ENCODE results near the gene KIF5A. TPM values are rescaled to one million over a fixed set of nuclear protein-coding genes. Genes with fewer than 3 reads are reported as not detected.
A peak's percentile ranks its signal among the peaks of the same experiment; 100 is the strongest.

KIF5A gene
- total and polyA plus RNA-seq, 2 experiments from 2014 or later = 0.11 to 0.36 TPM

DNA sequence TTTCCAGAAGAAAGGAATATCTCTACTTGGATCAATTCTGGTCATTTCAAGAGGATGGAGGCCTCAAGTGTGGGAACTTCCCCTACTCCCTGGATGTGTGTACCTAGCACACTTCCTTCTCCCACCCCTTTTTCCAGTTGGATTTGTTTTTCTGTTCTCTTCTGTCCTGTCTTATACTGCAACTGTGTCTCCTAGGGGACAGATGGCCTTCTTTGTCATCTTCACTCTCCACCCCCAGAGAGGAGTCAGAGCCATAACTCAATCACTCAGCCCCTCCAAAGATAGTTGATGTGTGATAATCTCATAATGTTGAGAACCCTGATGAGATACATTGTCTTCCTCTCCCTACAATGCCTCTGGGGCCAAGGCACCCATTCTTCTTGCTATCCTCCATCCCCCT lies 52.7 kb downstream of the KIF5A start:
- H3K36me3 ChIP-seq = no peaks in the 10 kb centered on the region

DNA sequence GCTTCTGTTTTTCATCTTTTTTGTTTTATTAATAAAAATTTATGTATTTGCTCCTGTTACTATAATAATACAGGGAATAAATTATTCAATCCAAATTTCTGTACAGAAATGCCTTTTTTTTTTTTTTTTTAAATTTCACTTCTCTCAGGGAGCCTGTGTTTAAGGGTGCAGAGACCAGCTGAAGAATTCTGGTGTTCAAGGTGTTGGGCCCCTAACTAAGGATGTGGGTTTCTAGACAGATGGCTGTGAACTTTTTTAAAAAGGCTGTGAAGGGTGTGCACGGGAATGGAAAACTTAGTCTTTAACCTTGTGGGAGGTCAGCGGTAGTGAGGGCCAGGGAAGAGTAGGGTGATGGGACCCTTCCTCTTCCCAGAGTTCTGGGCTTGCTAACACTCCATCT lies 53.5 kb downstream of the KIF5A start:
- Histone ChIP-seq H3K36me3 (no peaks in the 10 kb centered on the region), H3K4me1 (ENCODE audit: low read depth) (peaks cover 10% of the 10 kb centered on the region), H3K4me3 (no peak overlapping the region), H3K27me3 (no peaks in the 10 kb centered on the region), H3K9me3 (ENCODE audit: low read depth) (no peaks in the 10 kb centered on the region), H3K27ac (no peak overlapping the region)
- TF ChIP-seq, protein P1, sequence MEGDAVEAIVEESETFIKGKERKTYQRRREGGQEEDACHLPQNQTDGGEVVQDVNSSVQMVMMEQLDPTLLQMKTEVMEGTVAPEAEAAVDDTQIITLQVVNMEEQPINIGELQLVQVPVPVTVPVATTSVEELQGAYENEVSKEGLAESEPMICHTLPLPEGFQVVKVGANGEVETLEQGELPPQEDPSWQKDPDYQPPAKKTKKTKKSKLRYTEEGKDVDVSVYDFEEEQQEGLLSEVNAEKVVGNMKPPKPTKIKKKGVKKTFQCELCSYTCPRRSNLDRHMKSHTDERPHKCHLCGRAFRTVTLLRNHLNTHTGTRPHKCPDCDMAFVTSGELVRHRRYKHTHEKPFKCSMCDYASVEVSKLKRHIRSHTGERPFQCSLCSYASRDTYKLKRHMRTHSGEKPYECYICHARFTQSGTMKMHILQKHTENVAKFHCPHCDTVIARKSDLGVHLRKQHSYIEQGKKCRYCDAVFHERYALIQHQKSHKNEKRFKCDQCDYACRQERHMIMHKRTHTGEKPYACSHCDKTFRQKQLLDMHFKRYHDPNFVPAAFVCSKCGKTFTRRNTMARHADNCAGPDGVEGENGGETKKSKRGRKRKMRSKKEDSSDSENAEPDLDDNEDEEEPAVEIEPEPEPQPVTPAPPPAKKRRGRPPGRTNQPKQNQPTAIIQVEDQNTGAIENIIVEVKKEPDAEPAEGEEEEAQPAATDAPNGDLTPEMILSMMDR (IDR thresholded peaks at IDR 0.05; ENCODE audit: low read depth, low read length) = no peak
- no peak for DNase-seq (ENCODE audit: low read depth in 1 of 2, low spot score in 1 of 2)

More for the DNA sequence above, 52.7 kb downstream of the KIF5A start:
- H3K27me3 ChIP-seq = no peaks in the 10 kb centered on the region
- TF ChIP-seq, protein P1 (IDR thresholded peaks at IDR 0.05; ENCODE audit: low read depth, low read length) = no peak
- no peak overlapping the region for H3K27ac ChIP-seq
- DNase-seq (ENCODE audit: low read depth in 1 of 2, low spot score in 1 of 2) = no peak
- H3K9me3 ChIP-seq (ENCODE audit: low read depth) = no peaks in the 10 kb centered on the region
- H3K4me1 ChIP-seq (ENCODE audit: low read depth) = peaks cover 10% of the 10 kb centered on the region
- no peak overlapping the region for H3K4me3 ChIP-seq

DNA sequence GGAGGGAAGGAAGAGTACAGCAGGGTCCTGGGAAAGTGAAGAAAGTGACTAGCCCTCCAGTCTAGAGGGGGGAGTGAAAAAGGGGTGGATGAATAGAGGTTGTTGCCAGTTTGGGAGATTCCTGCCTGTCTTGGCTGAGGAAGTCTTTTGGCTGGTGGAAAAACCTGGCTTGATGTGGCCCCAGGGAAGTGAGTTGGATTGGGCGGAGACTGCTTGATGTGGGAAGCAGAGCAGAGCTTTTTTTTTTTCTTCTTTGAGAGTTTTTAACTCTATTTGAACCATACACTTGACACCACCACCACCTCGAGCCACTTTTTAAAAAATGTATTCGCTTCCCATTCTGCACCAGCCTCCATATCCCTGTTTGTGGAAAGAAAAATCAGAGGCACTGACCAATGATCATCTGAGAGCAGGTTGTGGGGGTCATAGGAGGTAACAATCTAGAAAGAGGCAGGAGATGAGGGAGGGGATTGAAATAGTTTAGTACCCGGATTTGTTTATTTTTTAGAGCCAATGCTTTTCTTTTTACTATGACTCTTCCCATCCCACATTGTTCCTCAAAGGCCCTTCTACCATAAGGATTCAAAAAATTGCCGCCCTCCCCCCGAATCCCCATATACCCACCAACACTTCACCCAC lies 54.1 kb downstream of the KIF5A start:
- no peaks in the 10 kb centered on the region for H3K36me3 ChIP-seq
- H3K27ac ChIP-seq = no peak overlapping the region
- DNase-seq (ENCODE audit: low read depth in 1 of 2, low spot score in 1 of 2) = peak in 1 of 2 donors; percentile 75

DNA sequence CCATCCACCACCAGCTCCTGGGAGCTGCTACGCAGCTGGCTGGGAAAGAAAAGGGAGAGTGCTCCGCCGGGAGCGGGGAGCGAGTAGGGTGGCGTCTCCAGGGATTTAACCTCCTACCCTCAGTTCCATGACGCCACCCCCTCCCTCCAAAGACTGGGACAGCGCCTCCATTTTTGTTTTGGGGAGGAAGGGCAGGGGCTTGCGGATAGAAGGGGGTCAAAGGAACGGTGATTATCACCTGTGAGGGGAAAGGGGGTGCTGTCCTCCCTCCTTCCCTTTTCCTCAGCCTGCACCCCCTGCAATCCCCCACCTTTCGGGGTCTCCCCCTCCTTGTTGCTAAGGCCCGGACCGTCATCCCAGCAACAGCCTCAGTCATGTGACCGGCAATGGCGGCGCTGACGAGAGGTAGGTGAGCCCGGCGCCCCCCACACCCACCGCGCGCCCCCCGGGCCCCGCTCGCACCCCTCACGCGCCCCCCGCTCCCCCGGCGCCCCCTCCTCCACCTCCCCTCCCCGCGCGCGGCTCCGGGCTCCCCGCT lies 54.7 kb downstream of the KIF5A start, which contains the start of gene DTX3:
Gene DTX3 (plus strand): TSS at position 371 of the 538 bp plus-strand sequence. CDS start 1,694 bp downstream, outside the sequence.
- Histone ChIP-seq H3K36me3 (no peaks in the 10 kb centered on the region), H3K27ac (no peak within 1 kb of the TSS)
- TF ChIP-seq, protein P1 (IDR thresholded peaks at IDR 0.05; ENCODE audit: low read depth, low read length) = no peak

More for the DNA sequence above, 54.1 kb downstream of the KIF5A start:
- peak overlapping the region; percentile 84 for H3K4me3 ChIP-seq
- no peaks in the 10 kb centered on the region for H3K27me3 ChIP-seq
- TF ChIP-seq, protein P1 (IDR thresholded peaks at IDR 0.05; ENCODE audit: low read depth, low read length) = no peak
- peaks cover 10% of the 10 kb centered on the region for H3K4me1 ChIP-seq (ENCODE audit: low read depth)
- H3K9me3 ChIP-seq (ENCODE audit: low read depth) = no peaks in the 10 kb centered on the region

DNA sequence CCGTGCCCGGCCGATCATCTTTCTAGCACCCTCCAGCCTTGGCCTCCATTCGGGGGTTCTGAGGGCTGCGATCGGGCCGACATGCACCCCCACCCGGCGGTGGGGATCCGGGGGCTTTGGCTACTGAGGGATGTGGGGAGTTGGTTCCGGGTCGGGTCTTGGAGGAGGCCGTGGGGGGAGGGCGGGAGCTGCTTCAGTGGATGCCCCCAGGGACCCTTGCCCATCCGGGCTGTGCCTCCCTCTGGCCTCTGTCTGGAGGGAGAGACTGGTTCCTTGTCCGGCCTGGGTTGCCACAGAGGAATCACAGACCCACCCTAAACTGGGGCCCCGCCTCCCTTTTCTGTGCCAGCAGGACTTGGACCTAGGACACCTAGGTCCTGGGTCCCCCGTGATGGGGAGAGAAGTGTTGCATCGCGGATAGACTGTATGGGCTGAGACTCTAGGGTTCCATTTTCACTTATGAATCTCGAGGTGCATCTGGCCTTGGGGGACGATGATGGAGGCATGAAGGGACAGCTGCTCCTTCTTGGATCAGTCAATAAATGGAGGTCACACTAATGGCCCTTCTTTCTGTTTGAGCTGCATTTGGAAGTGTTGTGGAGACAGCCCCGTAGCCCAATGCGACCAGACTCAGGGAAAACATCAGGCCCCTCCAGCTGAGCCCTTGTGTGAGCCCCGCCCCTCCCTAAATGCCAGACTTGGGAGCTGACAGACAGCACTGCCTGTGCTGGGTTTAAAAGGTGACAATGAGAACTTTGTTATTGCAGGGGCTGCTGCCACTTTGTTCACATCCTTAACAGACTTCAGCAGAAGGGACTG lies 55.4 kb downstream of the KIF5A start:
- H3K4me1 ChIP-seq (ENCODE audit: low read depth) = peaks cover 10% of the 10 kb centered on the region
- peak overlapping the region; percentile 84 for H3K4me3 ChIP-seq
- H3K36me3 ChIP-seq = no peaks in the 10 kb centered on the region
- TF ChIP-seq, protein P1 (IDR thresholded peaks at IDR 0.05; ENCODE audit: low read depth, low read length) = no peak
- H3K9me3 ChIP-seq (ENCODE audit: low read depth) = no peaks in the 10 kb centered on the region
- H3K27me3 ChIP-seq = no peaks in the 10 kb centered on the region
- no peak overlapping the region for H3K27ac ChIP-seq
- DNase-seq (ENCODE audit: low read depth in 1 of 2, low spot score in 1 of 2) = peak in 1 of 2 donors; percentile 43

More for the DNA sequence above, 54.7 kb downstream of the KIF5A start, which contains the start of gene DTX3:
- Histone ChIP-seq H3K9me3 (ENCODE audit: low read depth) (no peaks in the 10 kb centered on the region), H3K27me3 (no peaks in the 10 kb centered on the region), H3K4me1 (ENCODE audit: low read depth) (peaks cover 10% of the 10 kb centered on the region), H3K4me3 (peak within 1 kb of the TSS; percentile 84)
- peak; percentile 37 to 45 for DNase-seq (ENCODE audit: low read depth in 1 of 2, low spot score in 1 of 2)

Data from cardiac muscle cell (in vitro differentiated cells and primary cell).